Trophoblast cell (in vitro differentiated cells and primary cell): ENCODE results near the gene BOD1L1.

Experiments
- DNase-seq, 2 donors: peaks; one replicate each; pipeline ENCODE4 v3.0.0-alpha.2; 2016
- H2AFZ ChIP-seq: 2 replicates; pipeline ENCODE4 v1.6.1; 2013; ENCODE audit warnings: low read length, moderate library complexity, mild to moderate bottlenecking; ENCODE audit not compliant: insufficient read depth, poor library complexity
- H2AK5ac ChIP-seq: 2 replicates; pipeline ENCODE4 v1.6.1; 2013; ENCODE audit warnings: mild to moderate bottlenecking, low read length
- H2BK120ac ChIP-seq: 2 replicates; pipeline ENCODE4 v1.6.1; 2013; ENCODE audit warnings: low read length, mild to moderate bottlenecking, moderate library complexity; ENCODE audit not compliant: insufficient read depth, poor library complexity
- H2BK12ac ChIP-seq: 2 replicates; pipeline ENCODE4 v1.6.1; 2013; ENCODE audit warnings: mild to moderate bottlenecking, low read length, moderate library complexity
- H2BK5ac ChIP-seq: 2 replicates; pipeline ENCODE4 v1.6.1; 2013; ENCODE audit warnings: low read length, low read depth, moderate library complexity, mild to moderate bottlenecking; ENCODE audit not compliant: poor library complexity
- H3K14ac ChIP-seq: 2 replicates; pipeline ENCODE4 v1.6.1; 2013; ENCODE audit warnings: mild to moderate bottlenecking, low read length
- H3K18ac ChIP-seq: 2 replicates; pipeline ENCODE4 v1.6.1; 2013; ENCODE audit warnings: mild to moderate bottlenecking, low read length
- H3K23ac ChIP-seq: 2 replicates; pipeline ENCODE4 v1.6.1; 2013; ENCODE audit warnings: low read length
- H3K27ac ChIP-seq: 2 replicates; pipeline ENCODE4 v1.5.1; 2013; ENCODE audit warnings: low read depth, mild to moderate bottlenecking, inconsistent platforms, low read length, moderate library complexity
- H3K27me3 ChIP-seq: 2 replicates; pipeline ENCODE4 v1.6.1; 2013; ENCODE audit warnings: inconsistent platforms, mild to moderate bottlenecking, low read length, moderate library complexity; ENCODE audit not compliant: insufficient read depth
- H3K36me3 ChIP-seq, 2 experiments: 1 replicate in 1 of 2; 2 replicates in 1 of 2; pipeline ENCODE4 v1.6.1; 2013; ENCODE audit warnings: low read length in 2 of 2, mild to moderate bottlenecking in 2 of 2, moderate library complexity in 1 of 2; ENCODE audit not compliant: insufficient read depth in 2 of 2, control insufficient read depth in 1 of 2
- H3K4ac ChIP-seq: 2 replicates; pipeline ENCODE4 v1.6.1; 2013; ENCODE audit warnings: low read depth, mild to moderate bottlenecking, low read length, moderate library complexity
- H3K4me1 ChIP-seq, 2 experiments: 1 replicate in 1 of 2; 2 replicates in 1 of 2; pipeline ENCODE4 v1.6.1; 2013; ENCODE audit warnings: low read length in 2 of 2, mild to moderate bottlenecking in 2 of 2, moderate library complexity in 1 of 2; ENCODE audit not compliant: insufficient read depth in 2 of 2, control insufficient read depth in 1 of 2
- H3K4me2 ChIP-seq: 2 replicates; pipeline ENCODE4 v1.6.1; 2013; ENCODE audit warnings: inconsistent platforms, mild to moderate bottlenecking, low read length, moderate library complexity
- H3K4me3 ChIP-seq: 2 replicates; pipeline ENCODE4 v1.5.1; 2013; ENCODE audit warnings: mild to moderate bottlenecking, low read depth, low read length, inconsistent platforms
- H3K79me1 ChIP-seq: one replicate; pipeline ENCODE4 v1.6.1; 2013; ENCODE audit warnings: low read length
- H3K79me2 ChIP-seq: 2 replicates; pipeline ENCODE4 v1.6.1; 2013; ENCODE audit warnings: low read length, mild to moderate bottlenecking; ENCODE audit not compliant: control insufficient read depth, insufficient read depth, poor library complexity
- H3K9ac ChIP-seq: 2 replicates; pipeline ENCODE4 v1.6.1; 2013; ENCODE audit warnings: mild to moderate bottlenecking, low read length
- H3K9me3 ChIP-seq: 2 replicates; pipeline ENCODE4 v1.6.1; 2013; ENCODE audit warnings: low read depth, mild to moderate bottlenecking, control low read depth, inconsistent platforms, low read length; ENCODE audit not compliant: insufficient read depth
- H4K12ac ChIP-seq: 2 replicates; pipeline ENCODE4 v1.6.1; 2013; ENCODE audit warnings: low read depth, mild to moderate bottlenecking, low read length, moderate library complexity
- H4K8ac ChIP-seq: 2 replicates; pipeline ENCODE4 v1.6.1; 2013; ENCODE audit warnings: low read depth, mild to moderate bottlenecking, low read length, moderate library complexity
- H4K91ac ChIP-seq: one replicate; pipeline ENCODE4 v1.6.1; 2013; ENCODE audit warnings: low read depth, mild to moderate bottlenecking, low read length, moderate library complexity
- WGBS: extraction: QIAGEN DNeasy Blood & Tissue Kit; methylation state at CpG from one replicate; pipeline ENCODE4 v1.1.7; 2013; ENCODE audit warnings: missing lambda C conversion rate; ENCODE audit not compliant: insufficient read length, insufficient coverage; ENCODE audit errors: extremely low coverage; 5-methylcytosine and 5-hydroxymethylcytosine counted together

BOD1L1 gene

DNA sequence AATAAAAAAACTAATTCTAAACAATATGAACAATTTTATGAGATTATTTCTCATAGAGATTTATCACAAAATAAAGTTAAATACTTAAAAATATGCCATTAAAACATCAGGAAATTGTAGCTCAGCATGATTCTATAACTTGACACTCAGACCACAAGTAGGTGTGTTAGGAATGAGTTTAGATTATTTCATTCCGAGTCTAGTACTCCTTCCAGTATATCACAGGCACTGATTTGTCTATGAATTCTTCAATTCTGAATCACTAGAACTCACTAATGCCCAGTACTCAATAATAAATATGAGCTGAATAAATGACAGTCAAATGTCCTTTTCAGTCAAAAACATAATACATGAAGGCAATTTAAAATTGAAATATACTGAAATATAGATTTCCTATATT, 22.2 kb downstream of the BOD1L1 start:
- no peak overlapping the region for H2AK5ac ChIP-seq
- H3K36me3 ChIP-seq = peaks cover 13 to 36% of the 10 kb centered on the region in 2 experiments
- no peak overlapping the region for H2AFZ ChIP-seq
- H3K27ac ChIP-seq = no peak overlapping the region
- H2BK12ac ChIP-seq = no peak overlapping the region
- no peaks in the 10 kb centered on the region for H3K79me1 ChIP-seq
- H4K12ac ChIP-seq = no peak overlapping the region
- H2BK120ac ChIP-seq = no peak overlapping the region
- H3K79me2 ChIP-seq = no peaks in the 10 kb centered on the region
- no peak overlapping the region for H3K4me3 ChIP-seq
- H3K27me3 ChIP-seq = no peaks in the 10 kb centered on the region
- H3K23ac ChIP-seq = no peak overlapping the region
- H3K4me2 ChIP-seq = no peak overlapping the region
- no peak overlapping the region for H4K91ac ChIP-seq
- no CpG with 5 or more reads among the region's 1 CpG for WGBS
- H3K14ac ChIP-seq = no peak overlapping the region
- no peaks in the 10 kb centered on the region for H3K9me3 ChIP-seq
- H3K9ac ChIP-seq = no peak overlapping the region
- H3K4ac ChIP-seq = no peak overlapping the region
- DNase-seq = no peak
- no peak overlapping the region for H2BK5ac ChIP-seq
- no peak overlapping the region for H3K18ac ChIP-seq
- no peaks in the 10 kb centered on the region for H3K4me1 ChIP-seq
- H4K8ac ChIP-seq = no peak overlapping the region

DNA sequence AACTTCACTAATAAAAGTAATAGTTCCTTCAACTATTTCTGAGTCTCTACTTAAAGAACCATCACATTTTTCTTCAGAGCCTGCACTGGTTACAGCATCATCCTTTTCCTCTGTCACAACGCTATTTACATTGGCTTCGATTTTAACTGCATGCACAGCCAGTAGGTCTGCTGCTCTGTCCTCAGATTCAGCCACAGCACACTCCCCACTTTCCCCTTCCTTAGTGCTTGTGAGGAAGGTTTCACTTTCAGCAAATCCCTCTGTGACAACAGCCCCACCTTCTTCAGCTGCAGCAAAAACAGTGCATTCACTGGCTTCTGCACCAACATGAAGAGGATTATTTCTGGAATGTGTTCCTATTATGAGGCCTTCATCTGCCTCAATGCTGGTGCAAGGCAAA, 25.7 kb downstream of the BOD1L1 start:
- no peak overlapping the region for H3K27ac ChIP-seq
- no peak overlapping the region for H2BK120ac ChIP-seq
- H3K79me2 ChIP-seq = no peaks in the 10 kb centered on the region
- H3K14ac ChIP-seq = no peak overlapping the region
- no peak overlapping the region for H3K18ac ChIP-seq
- H3K27me3 ChIP-seq = no peaks in the 10 kb centered on the region
- no peak overlapping the region for H2AK5ac ChIP-seq
- WGBS = no CpG with 5 or more reads among the region's 2 CpGs
- H3K9me3 ChIP-seq = no peaks in the 10 kb centered on the region
- no peaks in the 10 kb centered on the region for H3K4me1 ChIP-seq
- H3K4me3 ChIP-seq = no peak overlapping the region
- H2BK5ac ChIP-seq = no peak overlapping the region
- DNase-seq = no peak
- no peak overlapping the region for H4K8ac ChIP-seq
- H3K4ac ChIP-seq = no peak overlapping the region
- H4K12ac ChIP-seq = no peak overlapping the region
- no peak overlapping the region for H3K9ac ChIP-seq
- no peak overlapping the region for H3K4me2 ChIP-seq
- no peaks in the 10 kb centered on the region for H3K79me1 ChIP-seq
- no peak overlapping the region for H4K91ac ChIP-seq
- peaks cover 19 to 45% of the 10 kb centered on the region in 2 experiments for H3K36me3 ChIP-seq
- H2AFZ ChIP-seq = no peak overlapping the region
- no peak overlapping the region for H3K23ac ChIP-seq
- no peak overlapping the region for H2BK12ac ChIP-seq

DNA sequence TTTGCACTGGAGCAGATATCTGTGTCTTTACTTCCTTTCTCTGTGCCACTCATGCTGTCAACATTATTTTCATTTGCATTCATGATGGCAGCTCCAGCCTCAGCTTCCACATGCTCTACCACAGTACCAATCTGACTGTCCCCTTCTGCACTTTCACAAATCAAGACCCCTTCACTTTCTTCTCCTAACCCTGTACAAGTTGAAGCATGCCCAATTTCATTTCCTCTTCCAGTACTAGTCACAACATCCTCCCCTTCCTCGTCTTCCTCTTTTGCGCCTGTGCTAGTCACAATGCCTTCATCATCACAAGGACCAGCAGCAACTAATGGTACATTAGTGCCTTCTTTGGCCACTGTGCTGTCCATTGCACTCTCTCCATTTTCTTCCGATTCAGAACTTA, 26.5 kb downstream of the BOD1L1 start:
- no peak overlapping the region for H2AK5ac ChIP-seq
- no peak overlapping the region for H2BK12ac ChIP-seq
- no peak overlapping the region for H3K18ac ChIP-seq
- no peak overlapping the region for H3K4me2 ChIP-seq
- no peak overlapping the region for H2AFZ ChIP-seq
- H2BK120ac ChIP-seq = no peak overlapping the region
- H2BK5ac ChIP-seq = no peak overlapping the region
- no peak for DNase-seq
- peaks cover 1% of the 10 kb centered on the region for H3K9me3 ChIP-seq
- no peak overlapping the region for H3K14ac ChIP-seq
- H3K36me3 ChIP-seq = peaks cover 19 to 48% of the 10 kb centered on the region in 2 experiments
- H4K12ac ChIP-seq = no peak overlapping the region
- no peak overlapping the region for H4K8ac ChIP-seq
- H3K27ac ChIP-seq = no peak overlapping the region
- no peaks in the 10 kb centered on the region for H3K4me1 ChIP-seq
- no peak overlapping the region for H3K23ac ChIP-seq
- H3K4ac ChIP-seq = no peak overlapping the region
- H3K79me1 ChIP-seq = no peaks in the 10 kb centered on the region
- H3K27me3 ChIP-seq = no peaks in the 10 kb centered on the region
- H3K4me3 ChIP-seq = no peak overlapping the region
- H3K79me2 ChIP-seq = no peaks in the 10 kb centered on the region
- WGBS = no CpG with 5 or more reads among the region's 3 CpGs
- no peak overlapping the region for H3K9ac ChIP-seq
- H4K91ac ChIP-seq = no peak overlapping the region

DNA sequence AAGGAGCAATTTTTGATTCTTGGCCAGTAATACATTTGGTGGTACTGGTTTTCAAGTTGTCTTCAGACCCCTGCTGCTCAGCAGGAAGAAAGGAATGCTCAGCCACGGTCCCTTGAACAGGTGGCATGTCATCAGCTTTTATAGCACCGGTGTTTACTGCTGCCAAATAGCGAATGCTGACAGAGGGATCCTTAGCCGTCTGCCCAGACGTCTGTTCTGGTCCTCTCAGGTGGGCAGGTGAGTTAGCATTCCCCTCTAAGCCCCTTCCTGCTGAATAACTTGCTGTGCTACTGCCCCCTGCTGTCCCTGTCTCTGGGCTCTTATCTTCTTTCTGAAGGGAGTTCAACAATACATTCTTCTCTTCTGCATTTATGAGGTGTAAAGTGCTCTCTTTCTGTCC, 28.4 kb downstream of the BOD1L1 start:
- WGBS = no CpG with 5 or more reads among the region's 5 CpGs

More for the DNA sequence above, 28.4 kb downstream of the BOD1L1 start:
- Histone ChIP-seq H4K91ac (no peak overlapping the region), H3K14ac (no peak overlapping the region), H3K36me3 (peaks cover 21 to 51% of the 10 kb centered on the region in 2 experiments), H2BK5ac (no peak overlapping the region), H3K4me1 (no peaks in the 10 kb centered on the region), H3K18ac (no peak overlapping the region), H2BK120ac (no peak overlapping the region), H3K4me3 (no peak overlapping the region), H2AFZ (no peak overlapping the region), H3K9ac (no peak overlapping the region), H4K12ac (no peak overlapping the region), H3K4me2 (no peak overlapping the region), H2BK12ac (no peak overlapping the region), H3K27me3 (no peaks in the 10 kb centered on the region), H3K79me2 (no peaks in the 10 kb centered on the region), H3K27ac (no peak overlapping the region), H3K79me1 (no peaks in the 10 kb centered on the region), H2AK5ac (no peak overlapping the region), H3K9me3 (peaks cover 1% of the 10 kb centered on the region), H4K8ac (no peak overlapping the region), H3K4ac (no peak overlapping the region), H3K23ac (no peak overlapping the region)
- no peak for DNase-seq
